HepG2 (cell line): ENCODE measurements around the gene KLHL35. TPM values are rescaled to one million over a fixed set of nuclear protein-coding genes. Genes with fewer than 3 reads are reported as not detected.
A peak's percentile ranks its signal among the peaks of the same experiment; 100 is the strongest.

Experiments
- AGO1 ChIP-seq: fragments of 200-400 bp; formaldehyde crosslinking; IDR thresholded peaks from 2 replicates; pipeline ENCODE4 v1.6.1; 2017; ENCODE audit warnings: mild to moderate bottlenecking, low read depth, low read length, moderate library complexity; ENCODE audit not compliant: poor library complexity, severe bottlenecking
- EED ChIP-seq: sonication (generic); formaldehyde crosslinking; IDR thresholded peaks from 2 replicates; pipeline ENCODE4 v1.5.0; 2020; ENCODE audit warnings: mild to moderate bottlenecking, missing genetic modification reagents
- ETV5 ChIP-seq: IDR thresholded peaks from 2 replicates; pipeline ENCODE4 v1.6.1; 2018; ENCODE audit warnings: missing biosample characterization, missing genetic modification reagents, inconsistent platforms, borderline replicate concordance
- FOXK2 ChIP-seq: fragments of 450-650 bp; IDR thresholded peaks from 2 replicates; pipeline ENCODE4 v1.6.1; 2016
- HOXA5 ChIP-seq: sonication (generic); formaldehyde crosslinking; IDR thresholded peaks from 2 replicates; pipeline ENCODE4 v1.4.0; 2020; ENCODE audit warnings: missing genetic modification reagents
- MED8 ChIP-seq: sonication (generic); formaldehyde crosslinking; IDR thresholded peaks from 2 replicates; pipeline ENCODE4 v1.8.1; 2023; ENCODE audit warnings: mild to moderate bottlenecking, missing genetic modification reagents; ENCODE audit not compliant: insufficient replicate concordance
- RELA ChIP-seq: sonication (generic); formaldehyde crosslinking; IDR thresholded peaks from 2 replicates; pipeline ENCODE4 v1.4.0; 2020; ENCODE audit warnings: missing genetic modification reagents
- SOX6 ChIP-seq, 2 experiments: fragments of 450-650 bp in 1 of 2; sonication (generic) in 1 of 2; formaldehyde crosslinking in 1 of 2; IDR thresholded peaks; 2 replicates each; pipeline versions ENCODE4 v1.4.0 to v1.6.1; 2017 to 2020; ENCODE audit warnings: antibody characterized with exemption in 1 of 2, mild to moderate bottlenecking in 1 of 2, missing genetic modification reagents in 1 of 2
- SRSF4 ChIP-seq: fragments of 200-400 bp; formaldehyde crosslinking; IDR thresholded peaks from one replicate; pipeline ENCODE4 v1.6.1; 2018; ENCODE audit warnings: mild to moderate bottlenecking, low read depth, low read length, moderate library complexity; ENCODE audit not compliant: poor library complexity, severe bottlenecking
- TRIM24 ChIP-seq: sonication (generic); formaldehyde crosslinking; IDR thresholded peaks from 2 replicates; pipeline ENCODE4 v1.8.0; 2022; ENCODE audit warnings: mild to moderate bottlenecking, missing genetic modification reagents
- ZFP1 ChIP-seq: IDR thresholded peaks from 2 replicates; pipeline ENCODE4 v1.6.1; 2016
- ZNF547 ChIP-seq: sonication (generic); formaldehyde crosslinking; IDR thresholded peaks from 2 replicates; pipeline ENCODE4 v1.5.1; 2020; ENCODE audit warnings: mild to moderate bottlenecking, missing genetic modification reagents
- ZNF615 ChIP-seq: sonication (generic); formaldehyde crosslinking; IDR thresholded peaks from 2 replicates; pipeline ENCODE4 v1.5.0; 2020; ENCODE audit warnings: mild to moderate bottlenecking, missing genetic modification reagents, borderline replicate concordance
- ZNF674 ChIP-seq: sonication (generic); formaldehyde crosslinking; IDR thresholded peaks from 2 replicates; pipeline ENCODE4 v1.5.0; 2020; ENCODE audit warnings: low read depth, mild to moderate bottlenecking, missing genetic modification reagents
- ZNF792 ChIP-seq: IDR thresholded peaks from 2 replicates; pipeline ENCODE4 v1.6.1; 2016
- ZSCAN20 ChIP-seq: sonication (generic); formaldehyde crosslinking; IDR thresholded peaks from 2 replicates; pipeline ENCODE4 v1.4.0; 2020; ENCODE audit warnings: missing genetic modification reagents, mild to moderate bottlenecking, borderline replicate concordance
- polyA plus RNA-seq, 8 experiments: library from polyadenylated mRNA; depleted of rRNA in 3 of 8; stranded (reverse) in 7 of 8; unstranded in 1 of 8; fragments of >200 nt; fragmentation: Illumina TruSeq in 4 of 8; extraction: Trizol in 4 of 8; gene quantifications; 2 replicates each; pipeline versions ENCODE4 v1.2.1 to v1.2.3, GENCODE V29; 2011 to 2016; ENCODE audit warnings: low read depth in 4 of 8, missing spikeins in 1 of 8, mixed read lengths in 1 of 8; ENCODE audit not compliant: insufficient read depth in 1 of 8
- total RNA-seq, 5 experiments: library from RNA; depleted of rRNA; stranded (reverse); fragments of >200 nt; fragmentation: Illumina TruSeq; extraction: Trizol; gene quantifications; 2 replicates each; pipeline ENCODE4 v1.2.3, GENCODE V29; 2016; ENCODE audit warnings: low read depth in 1 of 5
- TF ChIP-seq, protein P1 (sequence below): sonication (generic); formaldehyde crosslinking; IDR thresholded peaks from 2 replicates; pipeline ENCODE4 v1.4.0; 2020; ENCODE audit warnings: mild to moderate bottlenecking, missing genetic modification reagents
- TF ChIP-seq, protein P2 (sequence below): sonication (generic); formaldehyde crosslinking; IDR thresholded peaks from 2 replicates; pipeline ENCODE4 v1.4.0; 2020; ENCODE audit warnings: missing genetic modification reagents
- TF ChIP-seq, protein P3 (sequence below): sonication (generic); formaldehyde crosslinking; conservative IDR thresholded peaks from 2 replicates; pipeline ENCODE4 v1.5.0; 2020; ENCODE audit warnings: missing genetic modification reagents
- TF ChIP-seq, protein P4 (sequence below): sonication (generic); formaldehyde crosslinking; IDR thresholded peaks from 2 replicates; pipeline ENCODE4 v1.4.0; 2020; ENCODE audit warnings: missing genetic modification reagents, borderline replicate concordance

KLHL35 gene
- total and polyA plus RNA-seq, 2 of the 13 experiments (the other 11 are each of a cell fraction or from before 2014, with no cell fraction given): not detected

DNA sequence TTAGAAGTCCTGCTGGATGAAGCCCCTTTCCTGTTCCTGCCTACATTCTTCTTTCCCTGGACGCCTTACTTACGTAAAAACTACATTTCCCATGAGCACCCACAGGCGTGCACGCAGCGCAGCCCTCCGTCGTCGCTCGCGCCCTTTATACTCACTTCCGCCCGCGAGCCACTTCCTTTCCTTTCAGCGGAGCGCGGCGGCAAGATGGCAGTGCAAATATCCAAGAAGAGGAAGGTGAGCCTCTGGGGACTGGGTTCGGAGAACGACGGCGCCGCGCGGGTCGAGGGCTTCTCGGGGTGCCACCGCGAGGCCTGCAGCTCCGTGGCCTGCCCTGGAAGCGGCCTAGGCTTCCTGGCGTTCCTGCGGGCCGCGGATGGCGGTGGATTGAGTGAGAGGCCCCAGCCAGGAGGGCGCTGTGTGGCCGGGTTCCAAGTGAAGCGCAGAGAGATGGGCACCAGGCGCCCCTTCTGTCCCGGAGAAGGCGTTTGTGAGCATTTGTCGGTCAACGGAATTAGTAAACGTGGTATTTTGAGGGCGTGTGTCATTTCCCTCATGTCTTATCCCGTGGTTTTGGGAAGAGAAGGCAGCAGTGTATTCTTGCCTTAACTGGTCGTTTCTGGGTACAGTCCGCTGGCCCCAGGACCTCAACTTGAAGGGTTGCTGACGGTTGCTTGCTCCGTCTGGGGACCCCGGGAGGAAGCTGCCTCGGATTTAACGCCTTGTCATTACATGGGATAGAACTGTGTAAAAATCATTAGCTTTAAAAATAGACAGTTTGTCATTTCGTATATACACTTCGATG, 33.5 kb downstream of the KLHL35 start, which contains the start of gene RPS3 (continued):
- TF ChIP-seq, protein P1, sequence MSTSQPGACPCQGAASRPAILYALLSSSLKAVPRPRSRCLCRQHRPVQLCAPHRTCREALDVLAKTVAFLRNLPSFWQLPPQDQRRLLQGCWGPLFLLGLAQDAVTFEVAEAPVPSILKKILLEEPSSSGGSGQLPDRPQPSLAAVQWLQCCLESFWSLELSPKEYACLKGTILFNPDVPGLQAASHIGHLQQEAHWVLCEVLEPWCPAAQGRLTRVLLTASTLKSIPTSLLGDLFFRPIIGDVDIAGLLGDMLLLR (CRISPR knock-in tag): peak; percentile 88
- TF ChIP-seq ZNF547: peak; percentile 96
- peak; percentile 93 for TF ChIP-seq ETV5 (CRISPR knock-in tag)
- TF ChIP-seq ZNF674 (CRISPR knock-in tag): no peak
- TF ChIP-seq MED8: peak; percentile 90
- TF ChIP-seq SRSF4: no peak
- TF ChIP-seq FOXK2: no peak
- TF ChIP-seq, protein P2, sequence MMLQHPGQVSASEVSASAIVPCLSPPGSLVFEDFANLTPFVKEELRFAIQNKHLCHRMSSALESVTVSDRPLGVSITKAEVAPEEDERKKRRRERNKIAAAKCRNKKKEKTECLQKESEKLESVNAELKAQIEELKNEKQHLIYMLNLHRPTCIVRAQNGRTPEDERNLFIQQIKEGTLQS (CRISPR knock-in tag): peak; percentile 44; the same call in 1 of the 2 replicates
- peak; percentile 93 for TF ChIP-seq EED (CRISPR knock-in tag)
- no peak for TF ChIP-seq ZSCAN20 (CRISPR knock-in tag)
- TF ChIP-seq, protein P3, sequence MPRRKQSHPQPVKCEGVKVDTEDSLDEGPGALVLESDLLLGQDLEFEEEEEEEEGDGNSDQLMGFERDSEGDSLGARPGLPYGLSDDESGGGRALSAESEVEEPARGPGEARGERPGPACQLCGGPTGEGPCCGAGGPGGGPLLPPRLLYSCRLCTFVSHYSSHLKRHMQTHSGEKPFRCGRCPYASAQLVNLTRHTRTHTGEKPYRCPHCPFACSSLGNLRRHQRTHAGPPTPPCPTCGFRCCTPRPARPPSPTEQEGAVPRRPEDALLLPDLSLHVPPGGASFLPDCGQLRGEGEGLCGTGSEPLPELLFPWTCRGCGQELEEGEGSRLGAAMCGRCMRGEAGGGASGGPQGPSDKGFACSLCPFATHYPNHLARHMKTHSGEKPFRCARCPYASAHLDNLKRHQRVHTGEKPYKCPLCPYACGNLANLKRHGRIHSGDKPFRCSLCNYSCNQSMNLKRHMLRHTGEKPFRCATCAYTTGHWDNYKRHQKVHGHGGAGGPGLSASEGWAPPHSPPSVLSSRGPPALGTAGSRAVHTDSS (CRISPR knock-in tag): no peak
- no peak for TF ChIP-seq TRIM24 (CRISPR knock-in tag)
- peak; percentile 96 for TF ChIP-seq HOXA5 (CRISPR knock-in tag)
- TF ChIP-seq ZNF792 (CRISPR knock-in tag): peak; percentile 96
- 0 out of 2 replicates have a peak, but pooled peaks have one; percentile 31 for TF ChIP-seq RELA (CRISPR knock-in tag)
- TF ChIP-seq AGO1: peak; percentile 40
- TF ChIP-seq SOX6 (IDR thresholded peaks at IDR 0.05): no peak
- TF ChIP-seq SOX6 (CRISPR knock-in tag; IDR thresholded peaks at IDR 0.05): peak; percentile 81
- TF ChIP-seq, protein P4, sequence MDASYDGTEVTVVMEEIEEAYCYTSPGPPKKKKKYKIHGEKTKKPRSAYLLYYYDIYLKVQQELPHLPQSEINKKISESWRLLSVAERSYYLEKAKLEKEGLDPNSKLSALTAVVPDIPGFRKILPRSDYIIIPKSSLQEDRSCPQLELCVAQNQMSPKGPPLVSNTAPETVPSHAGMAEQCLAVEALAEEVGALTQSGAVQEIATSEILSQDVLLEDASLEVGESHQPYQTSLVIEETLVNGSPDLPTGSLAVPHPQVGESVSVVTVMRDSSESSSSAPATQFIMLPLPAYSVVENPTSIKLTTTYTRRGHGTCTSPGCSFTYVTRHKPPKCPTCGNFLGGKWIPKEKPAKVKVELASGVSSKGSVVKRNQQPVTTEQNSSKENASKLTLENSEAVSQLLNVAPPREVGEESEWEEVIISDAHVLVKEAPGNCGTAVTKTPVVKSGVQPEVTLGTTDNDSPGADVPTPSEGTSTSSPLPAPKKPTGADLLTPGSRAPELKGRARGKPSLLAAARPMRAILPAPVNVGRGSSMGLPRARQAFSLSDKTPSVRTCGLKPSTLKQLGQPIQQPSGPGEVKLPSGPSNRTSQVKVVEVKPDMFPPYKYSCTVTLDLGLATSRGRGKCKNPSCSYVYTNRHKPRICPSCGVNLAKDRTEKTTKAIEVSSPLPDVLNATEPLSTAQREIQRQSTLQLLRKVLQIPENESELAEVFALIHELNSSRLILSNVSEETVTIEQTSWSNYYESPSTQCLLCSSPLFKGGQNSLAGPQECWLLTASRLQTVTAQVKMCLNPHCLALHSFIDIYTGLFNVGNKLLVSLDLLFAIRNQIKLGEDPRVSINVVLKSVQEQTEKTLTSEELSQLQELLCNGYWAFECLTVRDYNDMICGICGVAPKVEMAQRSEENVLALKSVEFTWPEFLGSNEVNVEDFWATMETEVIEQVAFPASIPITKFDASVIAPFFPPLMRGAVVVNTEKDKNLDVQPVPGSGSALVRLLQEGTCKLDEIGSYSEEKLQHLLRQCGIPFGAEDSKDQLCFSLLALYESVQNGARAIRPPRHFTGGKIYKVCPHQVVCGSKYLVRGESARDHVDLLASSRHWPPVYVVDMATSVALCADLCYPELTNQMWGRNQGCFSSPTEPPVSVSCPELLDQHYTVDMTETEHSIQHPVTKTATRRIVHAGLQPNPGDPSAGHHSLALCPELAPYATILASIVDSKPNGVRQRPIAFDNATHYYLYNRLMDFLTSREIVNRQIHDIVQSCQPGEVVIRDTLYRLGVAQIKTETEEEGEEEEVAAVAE (CRISPR knock-in tag): peak; percentile 89; the same call in 1 of the 2 replicates
- 0 out of 2 replicates have a peak, but pooled peaks have one; percentile 6 for TF ChIP-seq ZNF615 (CRISPR knock-in tag)
- peak; percentile 71; the same call in 1 of the 2 replicates for TF ChIP-seq ZFP1 (CRISPR knock-in tag)
